A673 (cell line): ENCODE data around the gene CCDC14.

Experiments
- CTCF ChIP-seq: fragments of 300-800, 200-600 bp; sonication (generic); conservative IDR thresholded peaks from 2 replicates; pipeline ENCODE4 v1.5.1; 2017; ENCODE audit warnings: low read depth, mild to moderate bottlenecking, antibody characterized with exemption, low read length, moderate library complexity, mixed read lengths
- EZH2 ChIP-seq: fragments of 200-600 bp; sonication (generic); IDR thresholded peaks from 2 replicates; pipeline ENCODE4 v1.6.1; 2017; ENCODE audit warnings: borderline replicate concordance, low read depth, mild to moderate bottlenecking, mixed read lengths, antibody characterized with exemption, low read length; ENCODE audit not compliant: poor library complexity, severe bottlenecking

GRCh38 chr3:123941542-123941941, 19.5 kb downstream of the CCDC14 start:
- no peak for TF ChIP-seq EZH2
- no peak for TF ChIP-seq CTCF
